Esophagus squamous epithelium (tissue), 4 donors: ENCODE measurements around the gene XIRP2.

Source experiments
- POLR2A ChIP-seq, 4 donors: fragments of 450-650 bp; IDR thresholded peaks; one replicate each; pipeline ENCODE4 v1.6.1; 2017; ENCODE audit warnings: antibody characterized with exemption in 4 of 4, mild to moderate bottlenecking in 4 of 4, moderate library complexity in 3 of 4
- TF ChIP-seq, protein P1 (sequence below), 6 experiments: fragments of 450-650 bp in 4 of 6; fragments of 200-600 bp in 2 of 6; sonication (generic) in 2 of 6; IDR thresholded peaks; one replicate each; pipeline ENCODE4 v1.5.1; 2016 to 2019; ENCODE audit warnings: antibody characterized with exemption in 6 of 6, mild to moderate bottlenecking in 4 of 6, moderate library complexity in 4 of 6

DNA sequence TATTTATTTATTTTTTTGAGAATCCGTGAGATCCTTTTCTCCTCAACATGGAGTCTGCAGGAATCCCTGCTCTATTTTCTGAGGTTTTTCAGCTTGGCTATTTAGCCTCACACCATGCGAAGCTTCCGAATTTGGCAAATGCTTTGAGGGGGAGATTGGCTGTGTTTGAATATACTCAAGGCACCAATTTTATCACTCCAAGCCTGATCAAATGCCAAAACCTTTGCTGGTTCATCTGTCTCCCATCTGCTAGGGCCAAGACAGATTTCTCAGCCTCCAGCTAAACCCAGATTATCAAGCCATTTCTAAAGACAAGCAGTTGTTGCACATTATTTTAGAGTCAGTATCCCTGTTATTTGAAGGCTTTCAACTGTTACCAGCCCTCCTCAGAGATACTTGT is 295.7 kb downstream of the XIRP2 start:
- TF ChIP-seq, protein P1, sequence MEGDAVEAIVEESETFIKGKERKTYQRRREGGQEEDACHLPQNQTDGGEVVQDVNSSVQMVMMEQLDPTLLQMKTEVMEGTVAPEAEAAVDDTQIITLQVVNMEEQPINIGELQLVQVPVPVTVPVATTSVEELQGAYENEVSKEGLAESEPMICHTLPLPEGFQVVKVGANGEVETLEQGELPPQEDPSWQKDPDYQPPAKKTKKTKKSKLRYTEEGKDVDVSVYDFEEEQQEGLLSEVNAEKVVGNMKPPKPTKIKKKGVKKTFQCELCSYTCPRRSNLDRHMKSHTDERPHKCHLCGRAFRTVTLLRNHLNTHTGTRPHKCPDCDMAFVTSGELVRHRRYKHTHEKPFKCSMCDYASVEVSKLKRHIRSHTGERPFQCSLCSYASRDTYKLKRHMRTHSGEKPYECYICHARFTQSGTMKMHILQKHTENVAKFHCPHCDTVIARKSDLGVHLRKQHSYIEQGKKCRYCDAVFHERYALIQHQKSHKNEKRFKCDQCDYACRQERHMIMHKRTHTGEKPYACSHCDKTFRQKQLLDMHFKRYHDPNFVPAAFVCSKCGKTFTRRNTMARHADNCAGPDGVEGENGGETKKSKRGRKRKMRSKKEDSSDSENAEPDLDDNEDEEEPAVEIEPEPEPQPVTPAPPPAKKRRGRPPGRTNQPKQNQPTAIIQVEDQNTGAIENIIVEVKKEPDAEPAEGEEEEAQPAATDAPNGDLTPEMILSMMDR (IDR thresholded peaks at IDR 0.05): no peak
- TF ChIP-seq POLR2A (IDR thresholded peaks at IDR 0.05): no peak
